ENCODE measurements around the gene ATOX1. TPM values are rescaled to one million over a fixed set of nuclear protein-coding genes. Genes with fewer than 3 reads are reported as not detected.

ATOX1 gene
- total and polyA plus RNA-seq, 2 of the 13 experiments (the other 11 are each of a cell fraction or from before 2014, with no cell fraction given) = 62.4 to 124 TPM

DNA sequence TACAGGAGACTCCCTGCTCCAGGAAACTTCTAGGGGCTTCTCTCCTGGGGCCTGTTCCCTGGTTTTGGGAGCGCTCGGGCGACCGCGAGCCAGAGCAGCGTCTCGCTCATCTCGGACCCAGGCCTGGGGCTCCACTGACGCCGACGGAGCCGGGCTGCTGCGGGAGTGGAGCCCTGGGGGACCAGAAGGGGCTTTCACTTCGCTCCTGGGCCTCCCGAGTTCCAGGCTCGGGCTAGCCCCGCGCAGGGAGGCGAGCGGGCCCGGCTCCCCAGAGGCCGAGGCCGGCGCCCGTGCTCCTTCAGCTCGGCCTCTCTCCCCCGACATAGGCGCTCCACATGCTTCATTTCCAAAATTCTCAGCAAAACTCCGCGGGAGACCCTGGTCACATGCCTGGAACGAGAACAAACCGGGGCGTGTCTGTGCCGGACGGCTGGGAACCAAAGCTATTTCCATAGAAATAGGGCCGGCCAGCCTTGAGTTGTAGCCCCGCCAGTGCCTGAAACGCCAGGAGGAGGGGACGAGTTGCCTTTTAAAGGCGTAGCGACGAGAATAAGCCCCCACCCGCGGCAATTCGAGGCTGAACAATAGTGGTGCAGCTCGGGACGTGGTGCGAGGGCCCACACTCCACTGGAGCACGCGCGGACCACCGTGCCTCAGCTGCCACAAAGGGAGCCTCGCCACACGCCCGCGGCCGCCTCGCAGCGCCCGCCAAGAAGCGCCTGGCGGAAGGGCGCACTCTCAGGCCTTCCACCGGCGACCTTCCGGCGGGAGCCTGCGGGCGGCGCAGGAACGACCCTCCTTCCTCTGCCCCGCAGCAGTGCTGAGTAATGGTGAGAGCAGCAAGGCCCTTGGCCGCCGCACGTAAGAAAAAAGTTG is 12.2 kb upstream of the ATOX1 start (continued):
- TF ChIP-seq, protein P1, sequence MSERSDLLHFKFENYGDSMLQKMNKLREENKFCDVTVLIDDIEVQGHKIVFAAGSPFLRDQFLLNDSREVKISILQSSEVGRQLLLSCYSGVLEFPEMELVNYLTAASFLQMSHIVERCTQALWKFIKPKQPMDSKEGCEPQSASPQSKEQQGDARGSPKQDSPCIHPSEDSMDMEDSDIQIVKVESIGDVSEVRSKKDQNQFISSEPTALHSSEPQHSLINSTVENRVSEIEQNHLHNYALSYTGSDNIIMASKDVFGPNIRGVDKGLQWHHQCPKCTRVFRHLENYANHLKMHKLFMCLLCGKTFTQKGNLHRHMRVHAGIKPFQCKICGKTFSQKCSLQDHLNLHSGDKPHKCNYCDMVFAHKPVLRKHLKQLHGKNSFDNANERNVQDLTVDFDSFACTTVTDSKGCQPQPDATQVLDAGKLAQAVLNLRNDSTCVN (CRISPR knock-in tag; IDR thresholded peaks at IDR 0.05; ENCODE audit: borderline replicate concordance) = no peak
- no peak for TF ChIP-seq MTA1 (CRISPR knock-in tag; IDR thresholded peaks at IDR 0.05; ENCODE audit: borderline replicate concordance)
- TF ChIP-seq ZNF605 (CRISPR knock-in tag; IDR thresholded peaks at IDR 0.05) = no peak
- TF ChIP-seq ZNF101 (CRISPR knock-in tag; IDR thresholded peaks at IDR 0.05; ENCODE audit: borderline replicate concordance, low read depth) = no peak
- TF ChIP-seq, protein P2, sequence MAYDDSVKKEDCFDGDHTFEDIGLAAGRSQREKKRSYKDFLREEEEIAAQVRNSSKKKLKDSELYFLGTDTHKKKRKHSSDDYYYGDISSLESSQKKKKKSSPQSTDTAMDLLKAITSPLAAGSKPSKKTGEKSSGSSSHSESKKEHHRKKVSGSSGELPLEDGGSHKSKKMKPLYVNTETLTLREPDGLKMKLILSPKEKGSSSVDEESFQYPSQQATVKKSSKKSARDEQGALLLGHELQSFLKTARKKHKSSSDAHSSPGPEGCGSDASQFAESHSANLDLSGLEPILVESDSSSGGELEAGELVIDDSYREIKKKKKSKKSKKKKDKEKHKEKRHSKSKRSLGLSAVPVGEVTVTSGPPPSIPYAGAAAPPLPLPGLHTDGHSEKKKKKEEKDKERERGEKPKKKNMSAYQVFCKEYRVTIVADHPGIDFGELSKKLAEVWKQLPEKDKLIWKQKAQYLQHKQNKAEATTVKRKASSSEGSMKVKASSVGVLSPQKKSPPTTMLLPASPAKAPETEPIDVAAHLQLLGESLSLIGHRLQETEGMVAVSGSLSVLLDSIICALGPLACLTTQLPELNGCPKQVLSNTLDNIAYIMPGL (CRISPR knock-in tag; IDR thresholded peaks at IDR 0.05; ENCODE audit: borderline replicate concordance in 1 of 2, low read depth in 1 of 2) = peak in 1 of 2 experiments; percentile 47; a peak in 2 of 4 replicates
- TF ChIP-seq ZSCAN22 (CRISPR knock-in tag; IDR thresholded peaks at IDR 0.05) = no peak
- TF ChIP-seq ZBTB7A (CRISPR knock-in tag; IDR thresholded peaks at IDR 0.05) = peak; percentile 54; the same call in 1 of the 2 replicates
- no peak for TF ChIP-seq ZNF207 (IDR thresholded peaks at IDR 0.05; ENCODE audit: borderline replicate concordance)
- TF ChIP-seq KMT2A (CRISPR knock-in tag; IDR thresholded peaks at IDR 0.05) = no peak
- TF ChIP-seq ZKSCAN5 (CRISPR knock-in tag; IDR thresholded peaks at IDR 0.05) = no peak
- TF ChIP-seq ZNF768 (CRISPR knock-in tag; IDR thresholded peaks at IDR 0.05) = peak; percentile 31; the same call in 1 of the 2 replicates
- TF ChIP-seq AGO1 (IDR thresholded peaks at IDR 0.05; ENCODE audit: low read depth, low read length, poor library complexity, severe bottlenecking) = no peak
- no peak for TF ChIP-seq HCFC1 (IDR thresholded peaks at IDR 0.05; ENCODE audit: low read depth, low read length)
- TF ChIP-seq, protein P3, sequence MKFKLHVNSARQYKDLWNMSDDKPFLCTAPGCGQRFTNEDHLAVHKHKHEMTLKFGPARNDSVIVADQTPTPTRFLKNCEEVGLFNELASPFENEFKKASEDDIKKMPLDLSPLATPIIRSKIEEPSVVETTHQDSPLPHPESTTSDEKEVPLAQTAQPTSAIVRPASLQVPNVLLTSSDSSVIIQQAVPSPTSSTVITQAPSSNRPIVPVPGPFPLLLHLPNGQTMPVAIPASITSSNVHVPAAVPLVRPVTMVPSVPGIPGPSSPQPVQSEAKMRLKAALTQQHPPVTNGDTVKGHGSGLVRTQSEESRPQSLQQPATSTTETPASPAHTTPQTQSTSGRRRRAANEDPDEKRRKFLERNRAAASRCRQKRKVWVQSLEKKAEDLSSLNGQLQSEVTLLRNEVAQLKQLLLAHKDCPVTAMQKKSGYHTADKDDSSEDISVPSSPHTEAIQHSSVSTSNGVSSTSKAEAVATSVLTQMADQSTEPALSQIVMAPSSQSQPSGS (CRISPR knock-in tag; IDR thresholded peaks at IDR 0.05) = no peak
- TF ChIP-seq POLR2AphosphoS2 (IDR thresholded peaks at IDR 0.05; ENCODE audit: low read depth, low read length) = no peak
- TF ChIP-seq ZNF274 (CRISPR knock-in tag; IDR thresholded peaks at IDR 0.05) = no peak
- no peak for TF ChIP-seq ZIK1 (CRISPR knock-in tag; IDR thresholded peaks at IDR 0.05; ENCODE audit: borderline replicate concordance, low read depth)
- TF ChIP-seq DR1 (CRISPR knock-in tag; IDR thresholded peaks at IDR 0.05) = no peak; the same call in 1 of the 2 replicates
- no peak for TF ChIP-seq PHF21A (CRISPR knock-in tag; IDR thresholded peaks at IDR 0.05)
- TF ChIP-seq ZNF263 (CRISPR knock-in tag; IDR thresholded peaks at IDR 0.05) = no peak
- no peak for TF ChIP-seq STAT5B (CRISPR knock-in tag; IDR thresholded peaks at IDR 0.05)
- TF ChIP-seq RARG (CRISPR knock-in tag; IDR thresholded peaks at IDR 0.05; ENCODE audit: low read depth) = no peak
- no peak for TF ChIP-seq ARNT (IDR thresholded peaks at IDR 0.05)
- no peak for TF ChIP-seq EP300 (IDR thresholded peaks at IDR 0.05; ENCODE audit: low read depth in 2 of 2, low read length in 2 of 2)
- no peak for TF ChIP-seq EP300 (CRISPR knock-in tag; IDR thresholded peaks at IDR 0.05; ENCODE audit: borderline replicate concordance)
- TF ChIP-seq, protein P4, sequence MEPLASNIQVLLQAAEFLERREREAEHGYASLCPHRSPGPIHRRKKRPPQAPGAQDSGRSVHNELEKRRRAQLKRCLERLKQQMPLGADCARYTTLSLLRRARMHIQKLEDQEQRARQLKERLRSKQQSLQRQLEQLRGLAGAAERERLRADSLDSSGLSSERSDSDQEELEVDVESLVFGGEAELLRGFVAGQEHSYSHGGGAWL (CRISPR knock-in tag; IDR thresholded peaks at IDR 0.05) = no peak
- TF ChIP-seq NCOA5 (CRISPR knock-in tag; IDR thresholded peaks at IDR 0.05) = no peak

All from HepG2 (cell line).